Nephron progenitor cell (in vitro differentiated cells): ENCODE data around the gene DYNC1I1.

Experiments
- DNase-seq: peaks from one replicate; pipeline ENCODE4 v3.0.0; 2021
- H3K27ac Mint-ChIP-seq: 2 replicates; pipeline ENCODE4 v1.8.0; 2021; ENCODE audit warnings: mild to moderate bottlenecking, moderate library complexity, mixed read lengths
- H3K27me3 Mint-ChIP-seq: 2 replicates; pipeline ENCODE4 v1.8.0; 2021; ENCODE audit warnings: mild to moderate bottlenecking, low read depth, mixed read lengths; ENCODE audit not compliant: poor library complexity
- H3K36me3 Mint-ChIP-seq: 2 replicates; pipeline ENCODE4 v1.8.0; 2021; ENCODE audit warnings: low read depth, mixed read lengths
- H3K4me1 Mint-ChIP-seq: 2 replicates; pipeline ENCODE4 v1.8.0; 2021; ENCODE audit warnings: mixed read lengths
- H3K4me3 Mint-ChIP-seq: 2 replicates; pipeline ENCODE4 v1.8.0; 2021; ENCODE audit warnings: mild to moderate bottlenecking, moderate library complexity, mixed read lengths
- H3K9me3 Mint-ChIP-seq: 2 replicates; pipeline ENCODE4 v1.8.0; 2021; ENCODE audit warnings: mild to moderate bottlenecking, moderate library complexity, mixed read lengths
- TF ChIP-seq, protein P1 (sequence below): fragments of 200-600 bp; sonication (generic); IDR thresholded peaks from 2 replicates; pipeline ENCODE4 v1.5.0; 2021; ENCODE audit warnings: antibody characterized with exemption

Gene DYNC1I1

DNA sequence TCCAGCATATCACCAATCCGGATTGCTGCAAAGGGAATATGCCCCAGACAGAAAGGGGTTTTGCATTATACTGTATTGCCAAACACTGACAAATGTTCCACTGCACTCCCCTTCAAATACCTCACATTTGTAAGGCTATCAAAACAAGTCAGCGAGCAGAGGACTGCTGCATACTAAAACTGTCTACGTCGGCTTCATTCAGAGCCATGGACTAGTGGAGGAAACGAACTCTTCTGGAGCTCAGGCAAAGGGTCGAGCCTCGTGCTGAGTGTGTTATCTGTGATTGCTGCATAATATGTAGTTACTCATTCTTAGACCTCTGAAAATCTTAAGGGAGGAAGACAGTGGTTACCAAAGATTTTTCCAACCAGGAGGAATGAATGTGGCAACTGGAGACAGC, 200.2 kb downstream of the DYNC1I1 start:
- H3K36me3 Mint-ChIP-seq: no peaks in the 10 kb centered on the region

DNA sequence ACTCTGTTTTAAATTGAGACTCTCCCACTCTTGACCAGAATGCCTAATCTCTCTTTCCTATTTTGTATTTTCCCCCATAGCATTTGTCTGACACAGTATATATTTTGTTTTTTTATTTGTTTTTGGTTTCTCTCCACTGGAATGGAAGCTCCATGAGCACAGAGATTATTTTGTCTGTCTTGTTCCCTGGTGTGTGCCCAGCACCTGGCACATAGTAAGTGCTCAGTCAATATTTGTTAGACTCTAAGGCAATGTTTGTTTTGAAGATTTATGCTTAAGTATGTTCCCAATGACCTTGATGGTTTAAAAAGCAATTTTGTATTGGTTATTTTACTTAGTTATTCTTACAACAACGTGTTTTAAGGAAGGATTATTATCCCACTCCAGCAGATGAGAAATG, 201.8 kb downstream of the DYNC1I1 start:
- H3K27me3 Mint-ChIP-seq: peaks cover 4% of the 10 kb centered on the region
- H3K4me3 Mint-ChIP-seq: no peak overlapping the region
- no peaks in the 10 kb centered on the region for H3K9me3 Mint-ChIP-seq
- no peak overlapping the region for H3K27ac Mint-ChIP-seq
- H3K4me1 Mint-ChIP-seq: no peaks in the 10 kb centered on the region
- no peak for DNase-seq
- no peaks in the 10 kb centered on the region for H3K36me3 Mint-ChIP-seq
- TF ChIP-seq, protein P1, sequence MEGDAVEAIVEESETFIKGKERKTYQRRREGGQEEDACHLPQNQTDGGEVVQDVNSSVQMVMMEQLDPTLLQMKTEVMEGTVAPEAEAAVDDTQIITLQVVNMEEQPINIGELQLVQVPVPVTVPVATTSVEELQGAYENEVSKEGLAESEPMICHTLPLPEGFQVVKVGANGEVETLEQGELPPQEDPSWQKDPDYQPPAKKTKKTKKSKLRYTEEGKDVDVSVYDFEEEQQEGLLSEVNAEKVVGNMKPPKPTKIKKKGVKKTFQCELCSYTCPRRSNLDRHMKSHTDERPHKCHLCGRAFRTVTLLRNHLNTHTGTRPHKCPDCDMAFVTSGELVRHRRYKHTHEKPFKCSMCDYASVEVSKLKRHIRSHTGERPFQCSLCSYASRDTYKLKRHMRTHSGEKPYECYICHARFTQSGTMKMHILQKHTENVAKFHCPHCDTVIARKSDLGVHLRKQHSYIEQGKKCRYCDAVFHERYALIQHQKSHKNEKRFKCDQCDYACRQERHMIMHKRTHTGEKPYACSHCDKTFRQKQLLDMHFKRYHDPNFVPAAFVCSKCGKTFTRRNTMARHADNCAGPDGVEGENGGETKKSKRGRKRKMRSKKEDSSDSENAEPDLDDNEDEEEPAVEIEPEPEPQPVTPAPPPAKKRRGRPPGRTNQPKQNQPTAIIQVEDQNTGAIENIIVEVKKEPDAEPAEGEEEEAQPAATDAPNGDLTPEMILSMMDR: no peak

More for the DNA sequence above, 200.2 kb downstream of the DYNC1I1 start:
- Mint-ChIP-seq H3K27me3 (peaks cover 4% of the 10 kb centered on the region), H3K4me1 (no peaks in the 10 kb centered on the region), H3K4me3 (no peak overlapping the region), H3K27ac (no peak overlapping the region), H3K9me3 (no peaks in the 10 kb centered on the region)
- no peak for DNase-seq
- TF ChIP-seq, protein P1: no peak

DNA sequence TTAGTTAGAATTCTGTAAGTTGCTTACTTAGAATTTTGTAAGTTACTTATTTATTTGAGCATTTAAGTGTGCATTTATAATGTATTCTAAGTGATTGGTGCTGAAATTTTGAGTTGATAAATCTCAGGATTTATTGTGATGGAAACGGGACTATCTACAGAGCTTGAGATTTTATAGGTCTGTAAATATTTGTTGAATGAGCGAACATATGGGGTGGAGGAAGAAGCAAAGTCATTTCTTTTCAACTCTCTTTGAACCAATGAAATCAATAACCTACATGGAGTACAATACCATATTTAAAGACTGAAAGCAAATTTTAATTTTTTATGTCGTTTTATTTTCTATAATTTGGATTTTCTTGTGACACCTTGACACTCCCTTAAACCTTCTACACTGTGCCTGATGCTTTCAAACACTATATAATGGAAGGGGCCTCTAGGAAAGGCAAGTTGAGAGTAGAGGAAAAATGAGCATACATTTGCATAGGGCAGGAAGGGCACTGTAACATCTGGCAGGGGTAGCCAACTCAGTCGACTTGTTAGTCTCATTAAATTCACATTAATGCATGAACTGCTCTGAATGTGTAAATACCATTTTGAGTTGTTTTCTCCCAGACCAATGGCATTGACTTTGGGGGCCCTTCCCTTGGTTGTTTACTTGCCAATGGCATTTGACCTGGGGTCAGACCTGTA, 204.2 kb downstream of the DYNC1I1 start:
- H3K4me3 Mint-ChIP-seq: no peak overlapping the region
- no peaks in the 10 kb centered on the region for H3K36me3 Mint-ChIP-seq
- no peaks in the 10 kb centered on the region for H3K4me1 Mint-ChIP-seq
- H3K9me3 Mint-ChIP-seq: no peaks in the 10 kb centered on the region
- DNase-seq: no peak
- TF ChIP-seq, protein P1: no peak
- no peaks in the 10 kb centered on the region for H3K27me3 Mint-ChIP-seq
- H3K27ac Mint-ChIP-seq: no peak overlapping the region

DNA sequence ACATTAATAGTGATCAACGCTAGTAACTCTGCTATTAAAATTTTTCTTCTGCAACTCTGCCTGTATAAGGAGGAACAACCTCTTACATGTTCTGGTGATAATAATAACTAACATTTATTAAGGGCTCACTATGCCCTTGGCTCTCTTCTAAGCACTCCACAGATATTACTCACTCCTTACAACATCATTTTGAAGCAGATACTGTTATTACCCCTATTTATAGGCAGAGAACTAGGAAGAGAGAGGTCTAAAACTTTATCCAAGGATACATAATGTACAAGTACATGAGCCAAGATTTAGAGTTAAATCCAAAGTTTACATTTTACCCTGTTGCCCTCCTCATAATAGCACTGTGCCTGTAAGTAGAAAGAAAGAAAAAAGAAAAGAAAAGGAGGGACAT, 205.6 kb downstream of the DYNC1I1 start:
- Mint-ChIP-seq H3K4me1 (no peaks in the 10 kb centered on the region), H3K27ac (no peak overlapping the region), H3K9me3 (no peaks in the 10 kb centered on the region), H3K36me3 (no peaks in the 10 kb centered on the region), H3K4me3 (no peak overlapping the region), H3K27me3 (no peaks in the 10 kb centered on the region)
- TF ChIP-seq, protein P1: no peak
- DNase-seq: no peak

DNA sequence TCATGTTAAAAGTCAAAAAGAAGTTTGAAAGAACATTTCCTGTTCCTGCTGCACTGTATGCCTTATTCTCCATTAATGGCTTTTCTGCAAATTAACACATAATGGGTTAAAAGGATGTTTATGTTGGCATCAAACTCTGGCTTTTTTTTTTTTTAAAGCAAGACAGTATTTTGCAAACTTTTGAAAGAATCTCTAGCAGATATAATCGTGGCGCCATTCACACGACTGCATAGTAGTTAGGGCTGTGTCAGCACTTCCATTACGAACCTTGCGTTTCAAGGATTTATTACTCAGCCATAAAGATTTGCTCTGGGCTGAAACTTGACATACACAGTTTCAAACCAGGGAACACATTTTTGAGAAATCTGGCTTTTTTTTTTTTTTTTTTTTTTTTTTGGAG, 207.8 kb downstream of the DYNC1I1 start:
- Mint-ChIP-seq H3K27ac (no peak overlapping the region), H3K36me3 (no peaks in the 10 kb centered on the region), H3K9me3 (no peaks in the 10 kb centered on the region), H3K27me3 (no peaks in the 10 kb centered on the region), H3K4me1 (no peaks in the 10 kb centered on the region), H3K4me3 (no peak overlapping the region)
- TF ChIP-seq, protein P1: no peak
- no peak for DNase-seq

DNA sequence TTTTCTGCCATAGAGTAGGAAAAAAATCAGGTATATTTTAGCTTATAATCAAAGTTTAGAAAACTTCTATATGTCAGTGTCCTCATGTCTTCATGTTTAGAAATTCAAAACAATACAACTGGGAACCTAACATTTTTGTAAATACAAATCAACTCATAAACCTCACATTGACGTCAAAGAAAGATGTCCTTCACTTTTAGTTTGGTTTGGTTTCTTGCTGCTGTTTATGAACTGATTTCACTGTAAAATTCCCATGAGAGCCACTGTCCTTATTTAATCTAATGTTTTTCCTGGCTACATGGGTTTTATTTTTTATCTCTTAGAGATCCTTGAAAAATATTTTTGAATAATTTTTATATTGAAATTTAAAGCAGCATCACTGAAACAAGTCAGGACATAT, 208.4 kb downstream of the DYNC1I1 start:
- Mint-ChIP-seq H3K27ac (no peak overlapping the region), H3K4me3 (no peak overlapping the region), H3K27me3 (no peaks in the 10 kb centered on the region), H3K4me1 (no peaks in the 10 kb centered on the region), H3K36me3 (no peaks in the 10 kb centered on the region), H3K9me3 (no peaks in the 10 kb centered on the region)
- TF ChIP-seq, protein P1: no peak
- no peak for DNase-seq
